ENCODE results near the gene PTGIS. TPM values are rescaled to one million over a fixed set of nuclear protein-coding genes. Genes with fewer than 3 reads are reported as not detected.

The PTGIS gene
- total and polyA plus RNA-seq, 2 of the 4 experiments (the other 2 are of a cell fraction), result 1.6 to 2.6 TPM

GRCh38 chr20:49559411-49560081, 8.4 kb downstream of the PTGIS start:
- intact Hi-C loops (cut with micrococcal nuclease), result no loop called here
- peaks cover 14% of the 10 kb centered on the region for H3K4me1 ChIP-seq (ENCODE audit: control insufficient read depth, insufficient read depth, low read length)

More at GRCh38 chr20:49559411-49560081, 8.4 kb downstream of the PTGIS start:
- Histone ChIP-seq H3K23ac (ENCODE audit: low read depth, low read length) (no peak overlapping the region), H3K4me2 (ENCODE audit: low read depth, low read length) (no peak overlapping the region), H2BK15ac (ENCODE audit: low read depth, low read length) (no peak overlapping the region), H2AFZ (replicated peaks; ENCODE audit: low read length, poor library complexity) (no peak overlapping the region), H2BK5ac (ENCODE audit: low read depth, low read length, poor library complexity, severe bottlenecking) (no peak overlapping the region), H3K14ac (replicated peaks; ENCODE audit: low read depth, low read length) (no peak overlapping the region), H3K18ac (ENCODE audit: low read depth, low read length) (no peak overlapping the region), H3K4ac (ENCODE audit: low read depth, low read length) (no peak overlapping the region), H3K4me3 (ENCODE audit: insufficient read depth, low read depth, low read length) (no peak overlapping the region), H4K20me1 (ENCODE audit: insufficient read depth, low read length) (no peaks in the 10 kb centered on the region), H2BK120ac (ENCODE audit: low read depth, low read length) (no peak overlapping the region), H3K9me3 (ENCODE audit: control insufficient read depth, insufficient read depth, low read length) (no peaks in the 10 kb centered on the region), H3K56ac (ENCODE audit: extremely low read depth, insufficient read depth, low read length) (no peak overlapping the region), H2AK5ac (ENCODE audit: low read depth, low read length) (no peak overlapping the region), H2AK9ac (replicated peaks; ENCODE audit: low read depth, low read length, poor library complexity) (no peak overlapping the region), H4K5ac (ENCODE audit: low read depth, low read length) (no peak overlapping the region), H3K9me1 (ENCODE audit: insufficient read depth, low read length) (0 out of 2 replicates have a peak, but pooled peaks cover 11% of the 10 kb centered on the region), H3K36me3 (ENCODE audit: control insufficient read depth, insufficient read depth, low read length) (no peaks in the 10 kb centered on the region), H3K79me1 (ENCODE audit: low read depth in 1 of 2, low read length in 2 of 2) (peaks cover 0 to 3% of the 10 kb centered on the region in 2 experiments; a peak in 1 of 4 replicates), H3K9ac (ENCODE audit: low read depth, low read length) (no peak overlapping the region), H4K91ac (ENCODE audit: insufficient read depth, low read depth, low read length) (no peak overlapping the region), H3K27ac (ENCODE audit: insufficient read depth, low read length) (no peak overlapping the region), H2BK20ac (ENCODE audit: low read depth, low read length) (no peak overlapping the region), H3K27me3 (ENCODE audit: control insufficient read depth, insufficient read depth, low read length) (no peaks in the 10 kb centered on the region; the same call in 1 of the 2 replicates), H4K8ac (ENCODE audit: low read depth in 2 of 2, low read length in 2 of 2) (no peak overlapping the region)
- 83% methylated on average over 6 of the region's 19 CpGs; no CpG with 5 or more reads in 1 of the 2 experiments for WGBS, 2 experiments (ENCODE audit: extremely low coverage in 2 of 2, insufficient read length in 1 of 2)
- dilution Hi-C loops (cut with HindIII; ENCODE audit: low sequenced_read_pairs, unreplicated experiment), result no loop called here
- POLR2A ChIA-PET (ENCODE audit: unreplicated experiment), result no interaction called here
- no peak for DNase-seq
- in situ Hi-C loops (cut with MboI; ENCODE audit: low sequenced_read_pairs), result no loop called here
- BruUV-seq (replicated peaks), result no TSS peak
- CTCF ChIA-PET, result no interaction called here
- no peak for ATAC-seq (ENCODE audit: low read depth)
- peak; percentile 52; the same call in 1 of the 2 replicates for TF ChIP-seq CEBPB (IDR thresholded peaks at IDR 0.05; ENCODE audit: low read depth, low read length)
- no peak for TF ChIP-seq POLR2A (IDR thresholded peaks at IDR 0.05; ENCODE audit: low read depth, low read length)
- no peak for TF ChIP-seq MAZ (IDR thresholded peaks at IDR 0.05; ENCODE audit: borderline replicate concordance, low read depth, low read length)
